ENCODE data around the gene RGS8.

RGS8 gene

GRCh38 chr1:182685215-182685614, 828 bp upstream of the RGS8 start:
- TF ChIP-seq, protein P1, sequence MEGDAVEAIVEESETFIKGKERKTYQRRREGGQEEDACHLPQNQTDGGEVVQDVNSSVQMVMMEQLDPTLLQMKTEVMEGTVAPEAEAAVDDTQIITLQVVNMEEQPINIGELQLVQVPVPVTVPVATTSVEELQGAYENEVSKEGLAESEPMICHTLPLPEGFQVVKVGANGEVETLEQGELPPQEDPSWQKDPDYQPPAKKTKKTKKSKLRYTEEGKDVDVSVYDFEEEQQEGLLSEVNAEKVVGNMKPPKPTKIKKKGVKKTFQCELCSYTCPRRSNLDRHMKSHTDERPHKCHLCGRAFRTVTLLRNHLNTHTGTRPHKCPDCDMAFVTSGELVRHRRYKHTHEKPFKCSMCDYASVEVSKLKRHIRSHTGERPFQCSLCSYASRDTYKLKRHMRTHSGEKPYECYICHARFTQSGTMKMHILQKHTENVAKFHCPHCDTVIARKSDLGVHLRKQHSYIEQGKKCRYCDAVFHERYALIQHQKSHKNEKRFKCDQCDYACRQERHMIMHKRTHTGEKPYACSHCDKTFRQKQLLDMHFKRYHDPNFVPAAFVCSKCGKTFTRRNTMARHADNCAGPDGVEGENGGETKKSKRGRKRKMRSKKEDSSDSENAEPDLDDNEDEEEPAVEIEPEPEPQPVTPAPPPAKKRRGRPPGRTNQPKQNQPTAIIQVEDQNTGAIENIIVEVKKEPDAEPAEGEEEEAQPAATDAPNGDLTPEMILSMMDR (IDR thresholded peaks at IDR 0.05; ENCODE audit: control extremely low read depth, extremely low read depth, low read depth, missing control alignments), result no peak
- DNase-seq (ENCODE audit: extremely low spot score), result no peak
- CTCF ChIA-PET, result interaction anchor here (1.1 to 1.7 kb wide), 4 partner anchors 8 to 89 kb away, joined by 3 to 8 read pairs (median 3); no protein-coding TSS in a partner anchor
- POLR2A ChIA-PET, result no interaction called here

DNA sequence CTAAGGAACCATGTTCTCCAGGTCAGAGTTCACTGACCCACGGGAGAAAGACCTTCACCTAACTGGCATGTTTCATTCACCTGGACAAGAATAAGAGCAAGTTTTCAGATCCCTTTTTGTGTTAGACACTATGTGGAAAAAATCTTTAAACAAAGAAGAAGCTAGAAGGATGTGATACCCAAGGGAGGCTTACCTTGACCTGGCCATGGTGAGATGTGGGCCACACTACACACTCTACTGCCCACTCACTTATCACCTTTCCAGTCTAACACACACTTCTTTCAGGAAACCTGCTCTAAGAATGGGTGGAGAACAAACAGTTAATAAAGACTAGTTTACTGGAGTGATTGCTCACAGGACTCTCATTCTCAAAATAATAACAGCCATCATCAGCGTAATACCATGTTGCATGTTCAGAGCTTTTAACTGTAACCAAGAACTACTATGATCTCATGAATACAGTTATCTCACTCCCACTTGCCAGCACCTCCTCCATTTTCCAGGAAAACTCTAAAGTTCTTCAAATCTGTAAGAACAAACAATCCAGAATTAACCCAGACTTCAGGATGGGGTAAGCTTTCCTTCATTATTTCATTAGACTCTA, 1.4 kb downstream of the RGS8 start:
- CTCF ChIA-PET, result interaction anchor here (1.3 to 3.4 kb wide), 6 partner anchors 8 to 99 kb away, joined by 4 to 14 read pairs (median 7); no protein-coding TSS in a partner anchor
- POLR2A ChIA-PET, result no interaction called here

DNA sequence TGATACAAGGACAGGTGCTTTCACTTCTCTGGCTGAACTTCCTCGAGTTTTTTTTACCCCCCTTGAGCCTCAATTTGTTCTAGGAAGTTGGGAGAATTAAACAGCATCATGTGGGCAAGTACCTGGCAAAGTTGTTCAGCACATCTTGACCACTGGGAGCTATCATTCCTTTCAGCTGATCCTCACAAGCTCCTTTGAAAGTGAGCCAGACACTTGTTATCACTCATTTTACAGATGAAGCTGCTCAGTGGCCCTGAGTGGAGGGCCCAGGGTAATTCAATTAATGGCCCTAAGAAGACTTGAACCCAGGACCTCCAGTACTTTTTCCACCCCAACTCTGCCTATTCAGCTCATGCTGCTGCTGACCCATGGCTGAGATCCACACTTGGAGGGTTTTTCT, 2.0 kb downstream of the RGS8 start:
- DNase-seq (ENCODE audit: extremely low spot score), result no peak
- POLR2A ChIA-PET, result no interaction called here
- CTCF ChIA-PET, result interaction anchor here (0.7 to 3.4 kb wide), 7 partner anchors 8 to 100 kb away, joined by 3 to 14 read pairs (median 6); no protein-coding TSS in a partner anchor
- TF ChIP-seq, protein P1 (IDR thresholded peaks at IDR 0.05; ENCODE audit: control extremely low read depth, extremely low read depth, low read depth, missing control alignments), result no peak

More for the DNA sequence above, 1.4 kb downstream of the RGS8 start:
- DNase-seq (ENCODE audit: extremely low spot score), result no peak
- TF ChIP-seq, protein P1 (IDR thresholded peaks at IDR 0.05; ENCODE audit: control extremely low read depth, extremely low read depth, low read depth, missing control alignments), result no peak

GRCh38 chr1:182681568-182681912, 2.8 kb downstream of the RGS8 start:
- CTCF ChIA-PET, result interaction anchor here (0.7 to 3.4 kb wide), 10 partner anchors 9 to 103 kb away, joined by 3 to 14 read pairs (median 4); no protein-coding TSS in a partner anchor
- TF ChIP-seq, protein P1 (IDR thresholded peaks at IDR 0.05; ENCODE audit: control extremely low read depth, extremely low read depth, low read depth, missing control alignments), result no peak
- POLR2A ChIA-PET, result no interaction called here
- no peak for DNase-seq (ENCODE audit: extremely low spot score)

- TF ChIP-seq, protein P1 (IDR thresholded peaks at IDR 0.05; ENCODE audit: control extremely low read depth, extremely low read depth, low read depth, missing control alignments), result no peak
- DNase-seq (ENCODE audit: extremely low spot score), result no peak
- ChIA-PET CTCF (interaction anchor here (0.7 to 3.4 kb wide), 9 partner anchors 9 to 104 kb away, joined by 3 to 14 read pairs (median 5); no protein-coding TSS in a partner anchor), POLR2A (no interaction called here)
These were observed 3.4 kb downstream of the RGS8 start for GRCh38 chr1:182680901-182681567.

DNA sequence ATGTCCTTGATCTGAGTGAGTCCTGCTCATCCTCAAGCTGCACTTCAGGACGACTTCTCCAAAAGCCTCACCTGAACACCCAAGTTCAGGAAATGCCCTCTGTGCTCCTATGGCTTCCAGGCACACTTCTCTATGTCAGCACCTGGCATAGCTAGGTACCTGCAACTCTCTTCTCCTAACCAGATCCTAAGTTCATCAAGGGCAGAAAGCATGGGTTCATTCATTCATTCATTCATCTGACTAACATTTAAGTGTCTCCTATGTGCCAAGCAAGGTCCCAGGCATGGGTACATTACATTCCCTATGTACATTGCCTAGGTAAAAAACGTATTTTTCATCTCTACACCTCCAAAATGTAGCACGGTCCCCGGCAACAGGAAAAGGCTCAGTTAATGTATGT, 4.0 kb downstream of the RGS8 start:
- no peak for DNase-seq (ENCODE audit: extremely low spot score)
- CTCF ChIA-PET, result interaction anchor here (0.8 to 3.4 kb wide), 6 partner anchors 8 to 102 kb away, joined by 3 to 12 read pairs (median 4); no protein-coding TSS in a partner anchor
- TF ChIP-seq, protein P1 (IDR thresholded peaks at IDR 0.05; ENCODE audit: control extremely low read depth, extremely low read depth, low read depth, missing control alignments), result no peak
- POLR2A ChIA-PET, result no interaction called here

Measured in GM10248 (cell line).